ENCODE data around the gene NEURL2.

NEURL2 gene

DNA sequence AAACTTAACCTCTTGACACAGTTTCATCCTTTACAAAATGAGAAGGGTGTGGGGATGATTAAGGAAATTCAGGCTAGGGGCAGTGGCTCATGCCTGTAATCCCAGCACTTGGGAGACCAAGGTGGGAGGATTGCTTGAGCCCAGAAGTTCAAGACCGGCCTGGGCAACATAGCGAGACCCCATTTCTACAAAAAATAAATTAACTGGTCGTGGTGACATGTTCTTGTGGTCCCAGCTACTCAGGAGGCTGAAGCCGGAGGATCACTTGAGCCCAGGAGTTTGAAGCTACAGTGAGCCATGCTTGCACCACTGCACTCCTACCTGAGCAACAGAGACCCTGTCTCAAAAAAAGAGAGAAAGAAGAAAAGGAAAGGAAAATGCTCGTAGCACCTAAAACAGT is 24.6 kb downstream of the NEURL2 start:
- DNase-seq (ENCODE audit: insufficient read length, low spot score) (no peak), FAIRE-seq (no peak)
- TF ChIP-seq, protein P1, sequence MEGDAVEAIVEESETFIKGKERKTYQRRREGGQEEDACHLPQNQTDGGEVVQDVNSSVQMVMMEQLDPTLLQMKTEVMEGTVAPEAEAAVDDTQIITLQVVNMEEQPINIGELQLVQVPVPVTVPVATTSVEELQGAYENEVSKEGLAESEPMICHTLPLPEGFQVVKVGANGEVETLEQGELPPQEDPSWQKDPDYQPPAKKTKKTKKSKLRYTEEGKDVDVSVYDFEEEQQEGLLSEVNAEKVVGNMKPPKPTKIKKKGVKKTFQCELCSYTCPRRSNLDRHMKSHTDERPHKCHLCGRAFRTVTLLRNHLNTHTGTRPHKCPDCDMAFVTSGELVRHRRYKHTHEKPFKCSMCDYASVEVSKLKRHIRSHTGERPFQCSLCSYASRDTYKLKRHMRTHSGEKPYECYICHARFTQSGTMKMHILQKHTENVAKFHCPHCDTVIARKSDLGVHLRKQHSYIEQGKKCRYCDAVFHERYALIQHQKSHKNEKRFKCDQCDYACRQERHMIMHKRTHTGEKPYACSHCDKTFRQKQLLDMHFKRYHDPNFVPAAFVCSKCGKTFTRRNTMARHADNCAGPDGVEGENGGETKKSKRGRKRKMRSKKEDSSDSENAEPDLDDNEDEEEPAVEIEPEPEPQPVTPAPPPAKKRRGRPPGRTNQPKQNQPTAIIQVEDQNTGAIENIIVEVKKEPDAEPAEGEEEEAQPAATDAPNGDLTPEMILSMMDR (IDR thresholded peaks at IDR 0.05; ENCODE audit: insufficient read depth, missing control alignments): no peak

DNA sequence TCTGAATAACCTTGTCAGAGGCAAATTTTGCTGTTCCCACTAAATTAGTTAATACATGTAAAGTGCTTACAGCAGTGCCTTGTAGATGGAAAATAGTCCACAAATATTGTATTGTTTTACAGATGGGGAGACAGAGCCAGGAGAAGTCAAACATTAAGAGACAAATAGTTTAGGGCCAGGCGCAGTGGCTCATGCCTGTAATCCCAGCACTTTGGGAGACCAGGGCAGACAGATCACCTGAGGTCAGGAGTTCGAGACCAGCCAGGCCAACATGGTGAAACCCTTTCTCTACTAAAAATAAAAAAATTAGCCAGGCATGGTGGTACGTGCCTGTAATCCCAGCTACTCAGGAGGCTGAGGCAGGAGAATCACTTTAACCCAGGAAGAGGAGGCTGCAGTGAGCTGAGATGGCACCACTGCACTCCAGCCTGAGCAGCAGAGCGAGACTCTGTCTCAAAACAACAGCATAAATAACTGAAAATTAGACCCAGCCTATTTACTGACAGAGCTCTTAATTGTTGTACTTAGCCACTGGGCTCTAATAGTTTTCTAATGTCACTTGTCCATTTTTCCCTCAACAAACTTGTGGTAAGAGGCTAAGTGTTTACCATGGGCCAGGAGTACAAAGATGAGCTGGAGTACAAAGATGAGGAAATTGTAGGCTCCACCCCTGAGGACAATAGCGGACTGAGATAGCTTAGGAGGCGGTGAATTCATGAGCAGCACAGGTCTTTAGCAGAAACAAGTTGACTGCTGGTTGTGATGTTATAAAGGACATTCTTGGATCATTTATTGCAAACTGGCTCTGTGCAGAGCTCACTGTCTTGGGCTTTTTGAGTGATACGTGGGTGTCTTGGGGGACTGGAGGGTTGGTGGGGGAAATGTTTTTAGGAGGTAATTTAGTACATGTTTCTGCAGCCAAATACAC is 27.2 kb downstream of the NEURL2 start:
- FAIRE-seq (no peak), DNase-seq (ENCODE audit: insufficient read length, low spot score) (no peak)
- TF ChIP-seq, protein P1 (IDR thresholded peaks at IDR 0.05; ENCODE audit: insufficient read depth, missing control alignments): no peak

DNA sequence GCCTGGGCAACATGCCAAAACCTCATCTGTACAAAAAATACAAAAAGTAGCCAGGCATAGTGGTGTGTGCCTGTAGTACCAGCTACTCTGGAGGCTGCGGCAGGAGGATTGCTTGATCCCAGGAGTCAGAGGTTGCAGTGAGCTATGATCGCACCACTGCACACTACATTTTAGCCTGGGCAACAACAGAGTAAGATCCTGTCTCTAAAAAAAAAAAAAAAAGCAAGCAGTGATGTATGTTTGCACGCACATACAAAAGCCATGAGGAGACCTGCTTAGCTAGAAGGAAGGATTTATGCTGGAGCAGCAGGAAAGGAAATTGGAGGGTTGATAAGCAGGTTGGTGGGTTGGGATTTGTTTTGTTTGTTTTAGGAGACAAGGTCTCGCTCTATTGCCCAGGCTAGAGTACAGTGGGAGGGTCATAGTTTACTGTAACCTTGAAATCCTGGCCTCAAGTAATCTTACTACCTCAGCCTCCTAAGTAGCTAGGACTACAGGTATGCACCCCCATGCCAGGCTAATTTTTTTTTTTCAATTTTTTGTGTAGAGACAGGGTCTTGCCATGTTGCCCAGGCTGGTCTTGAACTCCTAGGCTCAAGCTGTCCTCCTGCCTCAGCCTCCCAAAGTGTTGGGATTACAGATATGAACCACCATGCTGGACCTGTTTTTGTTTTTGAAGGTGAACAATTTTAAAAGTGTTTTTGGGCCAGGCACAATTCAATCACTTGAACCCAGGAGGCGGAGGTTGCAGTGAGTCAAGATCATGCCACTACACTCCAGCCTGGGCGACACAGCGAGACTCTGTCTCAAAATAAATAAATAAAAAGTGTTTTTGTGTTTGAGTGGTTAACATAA is 29.6 kb downstream of the NEURL2 start:
- FAIRE-seq: no peak
- DNase-seq (ENCODE audit: insufficient read length, low spot score): no peak
- TF ChIP-seq, protein P1 (IDR thresholded peaks at IDR 0.05; ENCODE audit: insufficient read depth, missing control alignments): no peak

DNA sequence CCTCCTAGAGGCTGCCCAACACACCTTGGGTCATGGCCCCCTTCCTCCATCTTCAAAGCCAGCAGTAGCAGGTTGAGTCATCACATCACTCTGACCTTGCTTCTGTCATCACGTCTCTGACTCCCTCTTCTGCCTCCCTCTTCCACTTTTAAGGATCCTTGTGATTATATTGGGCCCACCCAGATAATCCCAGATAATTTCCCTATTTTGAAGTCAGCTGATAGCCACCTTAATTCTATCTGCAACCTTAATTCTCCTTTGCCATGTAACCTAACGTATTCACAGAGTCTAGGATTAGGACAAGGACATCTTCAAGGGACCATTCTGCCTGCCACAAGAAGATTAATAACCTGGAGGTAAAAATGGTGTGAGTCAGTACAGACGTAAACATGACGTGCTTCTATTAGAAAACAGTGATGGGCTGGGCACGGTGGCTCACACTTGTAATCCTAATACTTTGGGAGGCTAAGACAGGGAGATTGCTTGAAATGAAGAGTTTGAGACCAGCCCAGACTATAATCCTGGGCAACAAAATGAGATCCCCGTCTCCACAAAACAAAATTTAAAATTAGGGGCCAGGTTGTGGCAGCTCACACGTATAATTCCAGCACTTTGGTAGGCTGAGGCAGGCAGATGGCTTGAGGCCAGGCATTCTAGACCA is 30.3 kb downstream of the NEURL2 start:
- FAIRE-seq (no peak), DNase-seq (ENCODE audit: insufficient read length, low spot score) (no peak)
- TF ChIP-seq, protein P1 (IDR thresholded peaks at IDR 0.05; ENCODE audit: insufficient read depth, missing control alignments): no peak

DNA sequence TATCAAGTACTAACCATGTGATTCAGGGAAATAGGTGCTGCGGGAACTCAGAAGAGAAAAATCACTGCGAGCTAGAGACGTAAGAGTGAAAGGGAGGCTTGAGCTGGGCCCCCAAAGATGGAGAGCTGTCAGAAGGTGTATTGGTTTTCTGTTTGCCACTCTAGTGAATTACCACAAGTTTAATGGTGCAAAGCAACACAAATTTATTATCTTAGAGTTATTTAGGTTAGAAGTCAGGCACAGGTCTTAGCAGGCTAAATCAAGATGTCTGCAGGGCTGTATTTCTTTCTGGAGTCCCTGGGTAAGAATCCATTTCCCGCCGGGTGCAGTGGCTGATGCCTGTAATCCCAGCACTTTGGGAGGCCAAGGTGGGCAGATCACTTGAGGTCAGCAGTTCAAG is 31.1 kb downstream of the NEURL2 start:
- FAIRE-seq (no peak), DNase-seq (ENCODE audit: insufficient read length, low spot score) (no peak)
- TF ChIP-seq, protein P1 (IDR thresholded peaks at IDR 0.05; ENCODE audit: insufficient read depth, missing control alignments): no peak

DNA sequence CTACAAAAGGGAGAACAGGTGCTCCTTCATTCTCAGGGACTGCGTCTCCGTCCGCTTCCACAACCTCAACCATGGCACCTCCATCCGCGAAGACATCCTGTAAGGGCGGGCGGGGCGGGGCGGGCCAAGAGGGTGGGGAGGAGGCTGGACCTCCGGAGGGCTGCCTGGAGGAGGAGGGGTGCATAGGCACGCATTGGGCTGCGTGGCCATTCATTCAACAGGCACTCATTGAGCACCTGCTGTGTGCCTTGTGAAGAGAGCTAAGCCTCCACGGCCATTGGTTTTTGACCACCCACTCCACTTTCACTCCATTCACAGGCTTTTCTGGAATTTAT is 33.2 kb downstream of the NEURL2 start:
- DNase-seq (ENCODE audit: insufficient read length, low spot score) (peak; percentile 55), FAIRE-seq (no peak)
- TF ChIP-seq, protein P1 (IDR thresholded peaks at IDR 0.05; ENCODE audit: insufficient read depth, missing control alignments): no peak

All from D721Med (cell line).